ENCODE measurements around the gene TENT4A. TPM values are rescaled to one million over a fixed set of nuclear protein-coding genes. Genes with fewer than 3 reads are reported as not detected.

The TENT4A gene
- total RNA-seq, 1 experiment from 2014 or later, result 32.3 TPM

GRCh38 chr5:6768590-6769230 lies 55.5 kb downstream of the TENT4A start:
- no peaks in the 10 kb centered on the region for H3K27me3 ChIP-seq (replicated peaks; ENCODE audit: control insufficient read depth, insufficient read depth, low read length)
- no peak overlapping the region for H3K4me3 Mint-ChIP-seq (ENCODE audit: unreplicated experiment)
- H3K4me1 ChIP-seq, result no peaks in the 10 kb centered on the region
- no peak overlapping the region for H3K4me3 ChIP-seq (ENCODE audit: low read depth, low read length)
- H3K27ac Mint-ChIP-seq (ENCODE audit: unreplicated experiment), result no peak overlapping the region
- TF ChIP-seq CTCF (IDR thresholded peaks at IDR 0.05; ENCODE audit: insufficient read depth in 1 of 2, low read depth in 1 of 2, low read length in 1 of 2, severe bottlenecking in 1 of 2, unreplicated experiment in 1 of 2), result no peak
- ChIA-PET CTCF (no interaction called here), POLR2A (no interaction called here)
- no peak for DNase-seq
- intact Hi-C loops (cut with micrococcal nuclease; ENCODE audit: unreplicated experiment), result no loop called here
- no peaks in the 10 kb centered on the region for H3K27me3 Mint-ChIP-seq (ENCODE audit: insufficient read depth, unreplicated experiment)
- H3K9me3 ChIP-seq, result no peaks in the 10 kb centered on the region
- no peaks in the 10 kb centered on the region for H3K4me1 Mint-ChIP-seq (ENCODE audit: low read depth, unreplicated experiment)
- H3K36me3 Mint-ChIP-seq (ENCODE audit: insufficient read depth, unreplicated experiment), result peaks cover 17% of the 10 kb centered on the region
- H3K9me3 Mint-ChIP-seq (ENCODE audit: unreplicated experiment), result no peaks in the 10 kb centered on the region
- no TSS peak for BruUV-seq (replicated peaks)
- H3K36me3 ChIP-seq (ENCODE audit: control insufficient read depth, insufficient read depth, low read length), result no peaks in the 10 kb centered on the region

- intact Hi-C loops (cut with micrococcal nuclease; ENCODE audit: unreplicated experiment), result no loop called here
- DNase-seq, result no peak
- no peak for TF ChIP-seq CTCF (IDR thresholded peaks at IDR 0.05; ENCODE audit: insufficient read depth in 1 of 2, low read depth in 1 of 2, low read length in 1 of 2, severe bottlenecking in 1 of 2, unreplicated experiment in 1 of 2)
- Mint-ChIP-seq H3K9me3 (ENCODE audit: unreplicated experiment) (no peaks in the 10 kb centered on the region), H3K4me1 (ENCODE audit: low read depth, unreplicated experiment) (no peaks in the 10 kb centered on the region), H3K27me3 (ENCODE audit: insufficient read depth, unreplicated experiment) (no peaks in the 10 kb centered on the region), H3K4me3 (ENCODE audit: unreplicated experiment) (no peak overlapping the region), H3K27ac (ENCODE audit: unreplicated experiment) (no peak overlapping the region), H3K36me3 (ENCODE audit: insufficient read depth, unreplicated experiment) (peaks cover 17% of the 10 kb centered on the region)
- Histone ChIP-seq H3K36me3 (ENCODE audit: control insufficient read depth, insufficient read depth, low read length) (no peaks in the 10 kb centered on the region), H3K4me1 (no peaks in the 10 kb centered on the region), H3K27me3 (replicated peaks; ENCODE audit: control insufficient read depth, insufficient read depth, low read length) (no peaks in the 10 kb centered on the region), H3K9me3 (no peaks in the 10 kb centered on the region), H3K4me3 (ENCODE audit: low read depth, low read length) (no peak overlapping the region)
- no TSS peak for BruUV-seq (replicated peaks)
- POLR2A ChIA-PET, result no interaction called here
- CTCF ChIA-PET, result no interaction called here
Observed at GRCh38 chr5:6770826-6771607, 57.8 kb downstream of the TENT4A start.

GRCh38 chr5:6772886-6773285 lies 59.7 kb downstream of the TENT4A start:
- no peaks in the 10 kb centered on the region for H3K4me1 Mint-ChIP-seq (ENCODE audit: low read depth, unreplicated experiment)
- POLR2A ChIA-PET, result no interaction called here
- no peak overlapping the region for H3K4me3 ChIP-seq (ENCODE audit: low read depth, low read length)
- H3K9me3 Mint-ChIP-seq (ENCODE audit: unreplicated experiment), result no peaks in the 10 kb centered on the region
- no peak overlapping the region for H3K4me3 Mint-ChIP-seq (ENCODE audit: unreplicated experiment)
- H3K27ac Mint-ChIP-seq (ENCODE audit: unreplicated experiment), result no peak overlapping the region
- BruUV-seq (replicated peaks), result no TSS peak
- no peaks in the 10 kb centered on the region for H3K27me3 ChIP-seq (replicated peaks; ENCODE audit: control insufficient read depth, insufficient read depth, low read length)
- H3K36me3 ChIP-seq (ENCODE audit: control insufficient read depth, insufficient read depth, low read length), result no peaks in the 10 kb centered on the region
- H3K9me3 ChIP-seq, result no peaks in the 10 kb centered on the region
- peaks cover 11% of the 10 kb centered on the region for H3K36me3 Mint-ChIP-seq (ENCODE audit: insufficient read depth, unreplicated experiment)
- H3K27me3 Mint-ChIP-seq (ENCODE audit: insufficient read depth, unreplicated experiment), result no peaks in the 10 kb centered on the region
- no peak for TF ChIP-seq CTCF (IDR thresholded peaks at IDR 0.05; ENCODE audit: insufficient read depth in 1 of 2, low read depth in 1 of 2, low read length in 1 of 2, severe bottlenecking in 1 of 2, unreplicated experiment in 1 of 2)
- no peak for DNase-seq
- intact Hi-C loops (cut with micrococcal nuclease; ENCODE audit: unreplicated experiment), result no loop called here
- CTCF ChIA-PET, result no interaction called here
- no peaks in the 10 kb centered on the region for H3K4me1 ChIP-seq

Data from Caco-2 (cell line).